ENCODE results near the gene ECT2. TPM values are rescaled to one million over a fixed set of nuclear protein-coding genes. Genes with fewer than 3 reads are reported as not detected.

ECT2 gene
- total RNA-seq, 1 experiment from 2014 or later, result 98.5 TPM

GRCh38 chr3:172746475-172746874 lies 4.1 kb upstream of the ECT2 start:
- ChIA-PET POLR2A (ENCODE audit: low non-redundant PET) (no interaction called here), CTCF (no interaction called here)
- intact Hi-C loops (cut with micrococcal nuclease; ENCODE audit: unreplicated experiment), result no loop called here
- H3K4me3 ChIP-seq (ENCODE audit: low read depth, low read length, poor library complexity, severe bottlenecking), result no peak overlapping the region
- no TSS peak for BruUV-seq (replicated peaks)
- no peaks in the 10 kb centered on the region for H3K4me1 ChIP-seq (ENCODE audit: insufficient read depth, low read length, poor library complexity, severe bottlenecking)
- H3K27ac ChIP-seq (ENCODE audit: low read depth, low read length, poor library complexity, severe bottlenecking), result no peak overlapping the region
- no peaks in the 10 kb centered on the region for H3K9me3 ChIP-seq (ENCODE audit: low read depth, low read length, poor library complexity, severe bottlenecking)
- TF ChIP-seq CTCF (conservative IDR thresholded peaks at IDR 0.05; ENCODE audit: low read depth, low read length) (no peak), EZH2 (IDR thresholded peaks at IDR 0.05; ENCODE audit: borderline replicate concordance, low read depth, low read length, poor library complexity, severe bottlenecking) (no peak)
- no peaks in the 10 kb centered on the region for H3K27me3 ChIP-seq (replicated peaks; ENCODE audit: insufficient read depth, low read depth, low read length, poor library complexity)
- peak; percentile 6 for DNase-seq (ENCODE audit: low spot score)
- no peaks in the 10 kb centered on the region for H3K36me3 ChIP-seq (ENCODE audit: insufficient read depth, low read length, poor library complexity, severe bottlenecking)

- intact Hi-C loops (cut with micrococcal nuclease; ENCODE audit: unreplicated experiment), result no loop called here
- BruUV-seq (replicated peaks), result no TSS peak
- POLR2A ChIA-PET (ENCODE audit: low non-redundant PET), result no interaction called here
Observed at GRCh38 chr3:172749230-172749965, 1.1 kb upstream of the ECT2 start.

GRCh38 chr3:172750069-172750367 lies 508 bp upstream of the ECT2 start:
- intact Hi-C loops (cut with micrococcal nuclease; ENCODE audit: unreplicated experiment), result no loop called here
- POLR2A ChIA-PET (ENCODE audit: low non-redundant PET), result no interaction called here
- H3K27ac ChIP-seq (ENCODE audit: low read depth, low read length, poor library complexity, severe bottlenecking), result peak overlapping the region; percentile 90
- DNase-seq (ENCODE audit: low spot score), result no peak
- CTCF ChIA-PET, result interaction anchor here (0.6 to 1.2 kb wide), 2 partner anchors 55 to 77 kb away, joined by 4 to 6 read pairs; no protein-coding TSS in a partner anchor
- peaks cover 13% of the 10 kb centered on the region for H3K4me1 ChIP-seq (ENCODE audit: insufficient read depth, low read length, poor library complexity, severe bottlenecking)
- no TSS peak for BruUV-seq (replicated peaks)
- TF ChIP-seq CTCF (conservative IDR thresholded peaks at IDR 0.05; ENCODE audit: low read depth, low read length) (no peak), EZH2 (IDR thresholded peaks at IDR 0.05; ENCODE audit: borderline replicate concordance, low read depth, low read length, poor library complexity, severe bottlenecking) (no peak)
- H3K27me3 ChIP-seq (replicated peaks; ENCODE audit: insufficient read depth, low read depth, low read length, poor library complexity), result no peaks in the 10 kb centered on the region
- peak overlapping the region; percentile 79 for H3K4me3 ChIP-seq (ENCODE audit: low read depth, low read length, poor library complexity, severe bottlenecking)
- H3K9me3 ChIP-seq (ENCODE audit: low read depth, low read length, poor library complexity, severe bottlenecking), result no peaks in the 10 kb centered on the region
- H3K36me3 ChIP-seq (ENCODE audit: insufficient read depth, low read length, poor library complexity, severe bottlenecking), result peaks cover 27% of the 10 kb centered on the region

More at GRCh38 chr3:172749230-172749965, 1.1 kb upstream of the ECT2 start:
- H3K9me3 ChIP-seq (ENCODE audit: low read depth, low read length, poor library complexity, severe bottlenecking), result no peaks in the 10 kb centered on the region
- DNase-seq (ENCODE audit: low spot score), result no peak
- CTCF ChIA-PET, result interaction anchor here (0.6 to 1.2 kb wide), 2 partner anchors 55 to 77 kb away, joined by 4 to 6 read pairs; no protein-coding TSS in a partner anchor
- peak overlapping the region; percentile 90 for H3K27ac ChIP-seq (ENCODE audit: low read depth, low read length, poor library complexity, severe bottlenecking)
- no peak for TF ChIP-seq EZH2 (IDR thresholded peaks at IDR 0.05; ENCODE audit: borderline replicate concordance, low read depth, low read length, poor library complexity, severe bottlenecking)
- TF ChIP-seq CTCF (conservative IDR thresholded peaks at IDR 0.05; ENCODE audit: low read depth, low read length), result no peak
- H3K27me3 ChIP-seq (replicated peaks; ENCODE audit: insufficient read depth, low read depth, low read length, poor library complexity), result no peaks in the 10 kb centered on the region
- peak overlapping the region; percentile 79 for H3K4me3 ChIP-seq (ENCODE audit: low read depth, low read length, poor library complexity, severe bottlenecking)
- H3K4me1 ChIP-seq (ENCODE audit: insufficient read depth, low read length, poor library complexity, severe bottlenecking), result peaks cover 13% of the 10 kb centered on the region
- H3K36me3 ChIP-seq (ENCODE audit: insufficient read depth, low read length, poor library complexity, severe bottlenecking), result peaks cover 22% of the 10 kb centered on the region

Data from A673 (cell line).